RWPE1 (cell line): ENCODE data around the gene DPP9.

Experiments used
- CTCF ChIA-PET: fragments of 350-600 bp; sonication (Branson Sonifier 250); formaldehyde crosslinking; extraction: SDS; loops from one replicate; lab custom pipeline; 2021; lab: Yijun Ruan, JAX
- POLR2A ChIA-PET: fragments of 400-600 bp; formaldehyde crosslinking; extraction: SDS; loops from one replicate; lab custom pipeline; 2020; ENCODE audit warnings: antibody characterized with exemption; ENCODE audit not compliant: low non-redundant PET; lab: Yijun Ruan, JAX
- DNase-seq: peaks from one replicate; pipeline ENCODE4 v3.0.0; 2012; ENCODE audit warnings: low spot score
- H3K27ac ChIP-seq: fragments of 450-650 bp; 2 replicates; pipeline ENCODE4 v1.5.1; 2017
- CTCF ChIP-seq: fragments of 450-650 bp; conservative IDR thresholded peaks from 2 replicates; pipeline ENCODE4 v1.5.1; 2017; ENCODE audit warnings: low read depth, mild to moderate bottlenecking

DPP9 gene

GRCh38 chr19:4693078-4693350 lies 30.6 kb downstream of the DPP9 start:
- no peak for DNase-seq
- POLR2A ChIA-PET, result no interaction called here
- peak overlapping the region; percentile 100 for H3K27ac ChIP-seq
- CTCF ChIA-PET, result interaction anchor here (0.7 kb wide), 1 partner anchor 63 kb away, joined by 3 read pairs; no protein-coding TSS in a partner anchor
- TF ChIP-seq CTCF, result no peak

- TF ChIP-seq CTCF, result no peak
- no peak for DNase-seq
- ChIA-PET CTCF (no interaction called here), POLR2A (no interaction called here)
- H3K27ac ChIP-seq, result peak overlapping the region; percentile 100
Measured at GRCh38 chr19:4692251-4693077, 31.2 kb downstream of the DPP9 start.

DNA sequence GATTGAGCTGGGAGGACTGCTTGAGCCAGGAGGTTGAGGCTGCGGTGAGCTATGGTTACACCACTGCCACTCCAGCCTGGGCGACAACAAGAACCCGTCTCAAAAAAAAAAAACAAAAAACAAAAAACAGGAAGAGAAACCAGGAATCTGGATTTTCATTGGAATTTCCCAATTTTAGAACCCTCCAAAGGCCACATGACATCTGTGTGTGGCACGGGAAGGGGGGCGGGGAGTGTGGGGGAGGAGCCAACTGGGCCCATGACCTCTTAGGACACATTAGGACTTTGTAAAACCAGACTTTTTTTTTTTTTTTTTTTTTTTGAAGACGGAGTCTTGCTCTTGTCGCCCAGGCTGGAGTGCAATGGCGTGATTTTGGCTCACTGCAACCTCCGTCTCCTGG lies 32.3 kb downstream of the DPP9 start:
- ChIA-PET CTCF (no interaction called here), POLR2A (no interaction called here)
- H3K27ac ChIP-seq, result peak overlapping the region; percentile 100
- DNase-seq, result no peak
- no peak for TF ChIP-seq CTCF

DNA sequence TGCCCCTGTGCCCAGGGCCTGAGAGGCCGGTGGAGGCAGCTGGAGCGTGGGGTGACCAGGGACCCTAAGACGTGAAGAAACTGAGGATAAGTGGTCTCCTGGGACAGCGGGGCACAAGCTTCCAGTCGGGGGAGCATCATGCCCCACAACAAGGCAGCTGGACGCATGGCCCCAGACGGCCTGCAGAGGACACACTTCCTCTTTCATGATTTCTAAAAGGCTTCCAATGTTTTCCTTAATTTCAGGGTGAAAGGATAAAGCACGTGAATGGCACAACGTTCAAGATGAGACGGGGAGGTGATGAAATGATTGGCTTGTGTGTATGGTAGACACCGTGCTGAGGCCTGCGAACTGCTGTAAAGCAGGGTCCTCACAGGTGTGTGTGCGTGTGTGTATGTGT lies 33.3 kb downstream of the DPP9 start:
- DNase-seq, result no peak
- TF ChIP-seq CTCF, result no peak
- ChIA-PET POLR2A (no interaction called here), CTCF (no interaction called here)
- peak overlapping the region; percentile 100 for H3K27ac ChIP-seq

DNA sequence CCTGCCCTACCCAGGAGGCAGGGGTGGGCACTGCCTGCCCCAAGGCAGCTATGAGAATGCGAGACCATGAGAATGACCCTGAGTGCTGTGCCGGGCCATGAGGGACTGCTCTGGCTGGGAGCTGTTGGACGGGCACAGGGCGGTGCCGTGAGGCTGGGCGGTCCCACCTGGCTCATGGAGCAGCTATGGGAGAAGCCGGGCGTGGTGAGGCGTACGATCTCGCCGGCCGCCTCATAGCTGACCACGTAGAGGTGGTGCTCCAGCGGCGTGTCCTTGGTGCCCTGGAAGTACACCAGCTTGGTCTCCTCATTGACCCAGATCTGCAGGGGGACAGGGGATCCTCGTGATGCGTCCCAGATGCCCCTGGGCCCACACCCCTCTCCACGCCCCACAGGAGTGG lies 34.2 kb downstream of the DPP9 start:
- no peak for TF ChIP-seq CTCF
- ChIA-PET POLR2A (no interaction called here), CTCF (interaction anchor here (0.6 kb wide), 1 partner anchor 102 kb away, joined by 3 read pairs; no protein-coding TSS in a partner anchor)
- DNase-seq, result no peak
- H3K27ac ChIP-seq, result peak overlapping the region; percentile 100

DNA sequence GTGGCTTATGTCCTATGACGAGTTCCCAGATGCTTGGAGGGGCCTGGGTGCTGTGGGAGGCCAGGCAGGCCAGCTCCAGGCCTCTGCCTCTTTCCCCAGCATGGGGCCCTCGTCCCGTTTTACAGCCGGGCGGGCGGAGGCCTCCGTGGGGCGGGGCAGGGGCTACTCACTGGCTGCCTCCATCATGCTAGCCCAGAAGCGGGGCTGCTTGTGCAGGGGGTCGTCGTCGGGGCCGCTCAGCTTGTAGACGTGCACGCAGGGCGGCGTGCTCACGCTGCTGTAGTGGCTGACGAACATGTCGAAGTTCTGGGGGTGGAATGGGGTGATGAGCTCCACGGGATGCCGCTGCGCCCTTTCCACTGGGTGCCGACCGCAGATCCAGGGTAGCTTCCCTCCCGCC lies 35.1 kb downstream of the DPP9 start:
- no peak for TF ChIP-seq CTCF
- peak overlapping the region; percentile 100 for H3K27ac ChIP-seq
- no peak for DNase-seq
- CTCF ChIA-PET, result interaction anchor here (0.9 to 1.0 kb wide), 2 partner anchors 10 to 185 kb away, joined by 3 to 4 read pairs; no protein-coding TSS in a partner anchor
- POLR2A ChIA-PET, result no interaction called here
